ENCODE data around the gene MAPK11. TPM values are rescaled to one million over a fixed set of nuclear protein-coding genes. Genes with fewer than 3 reads are reported as not detected.

MAPK11 gene
- total RNA-seq, 1 experiment from 2014 or later = 19.3 TPM

DNA sequence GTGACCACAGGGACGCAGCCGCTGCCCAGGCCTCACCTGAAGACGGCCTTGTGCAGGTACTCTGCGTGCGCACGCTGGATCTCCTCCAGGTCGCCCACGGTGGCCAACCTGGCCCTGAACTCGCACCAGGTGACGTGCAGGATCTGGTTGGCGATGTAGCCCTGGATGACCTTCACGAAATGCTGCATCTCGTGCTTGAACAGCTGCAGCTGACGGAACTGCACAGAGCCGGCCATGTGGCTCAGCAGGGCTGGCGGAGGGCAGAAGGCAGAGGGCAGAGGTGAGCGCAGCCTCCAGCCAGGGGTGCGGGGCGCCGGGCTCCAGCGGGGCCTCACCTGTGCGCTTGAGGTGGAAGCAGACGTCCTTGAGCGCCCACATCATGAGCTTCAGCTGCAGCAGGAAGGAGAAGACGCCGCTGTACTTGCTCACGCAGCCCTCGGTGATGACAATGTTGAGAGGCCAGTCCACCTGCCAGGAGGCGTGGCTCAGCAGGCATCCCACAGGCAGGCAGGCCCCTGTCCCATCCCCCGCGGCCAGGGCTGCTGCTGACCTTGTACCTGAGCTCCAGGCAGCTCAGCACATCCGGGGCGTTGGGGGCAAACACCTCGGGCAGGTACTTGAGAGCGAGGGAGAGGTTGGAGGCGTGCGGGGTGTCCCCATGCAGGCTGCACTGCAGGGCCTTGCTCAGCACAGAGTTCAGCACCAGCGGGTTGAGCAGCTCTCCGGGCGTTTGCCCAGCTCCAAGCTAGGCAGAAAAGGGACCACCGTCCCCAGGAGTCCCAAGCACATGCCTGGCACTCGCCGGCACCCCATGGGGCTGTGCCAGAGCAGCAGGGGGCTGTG, 51.8 kb downstream of the MAPK11 start (continued):
- TF ChIP-seq YY1 (IDR thresholded peaks at IDR 0.05; ENCODE audit: extremely low read depth, insufficient replicate concordance, low read depth, low read length) (no peak), MAX (IDR thresholded peaks at IDR 0.05) (no peak), POLR2AphosphoS5 (IDR thresholded peaks at IDR 0.05; ENCODE audit: low read depth, low read length) (no peak), SIN3A (IDR thresholded peaks at IDR 0.05; ENCODE audit: low read depth) (no peak), CEBPB (IDR thresholded peaks at IDR 0.05; ENCODE audit: low read depth) (no peak), SP1 (IDR thresholded peaks at IDR 0.05; ENCODE audit: low read depth) (no peak), RAD21 (IDR thresholded peaks at IDR 0.05; ENCODE audit: low read depth) (no peak)
- TF ChIP-seq, protein P1, sequence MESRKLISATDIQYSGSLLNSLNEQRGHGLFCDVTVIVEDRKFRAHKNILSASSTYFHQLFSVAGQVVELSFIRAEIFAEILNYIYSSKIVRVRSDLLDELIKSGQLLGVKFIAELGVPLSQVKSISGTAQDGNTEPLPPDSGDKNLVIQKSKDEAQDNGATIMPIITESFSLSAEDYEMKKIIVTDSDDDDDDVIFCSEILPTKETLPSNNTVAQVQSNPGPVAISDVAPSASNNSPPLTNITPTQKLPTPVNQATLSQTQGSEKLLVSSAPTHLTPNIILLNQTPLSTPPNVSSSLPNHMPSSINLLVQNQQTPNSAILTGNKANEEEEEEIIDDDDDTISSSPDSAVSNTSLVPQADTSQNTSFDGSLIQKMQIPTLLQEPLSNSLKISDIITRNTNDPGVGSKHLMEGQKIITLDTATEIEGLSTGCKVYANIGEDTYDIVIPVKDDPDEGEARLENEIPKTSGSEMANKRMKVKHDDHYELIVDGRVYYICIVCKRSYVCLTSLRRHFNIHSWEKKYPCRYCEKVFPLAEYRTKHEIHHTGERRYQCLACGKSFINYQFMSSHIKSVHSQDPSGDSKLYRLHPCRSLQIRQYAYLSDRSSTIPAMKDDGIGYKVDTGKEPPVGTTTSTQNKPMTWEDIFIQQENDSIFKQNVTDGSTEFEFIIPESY (IDR thresholded peaks at IDR 0.05; ENCODE audit: extremely low read depth, insufficient replicate concordance, low read length) = no peak

DNA sequence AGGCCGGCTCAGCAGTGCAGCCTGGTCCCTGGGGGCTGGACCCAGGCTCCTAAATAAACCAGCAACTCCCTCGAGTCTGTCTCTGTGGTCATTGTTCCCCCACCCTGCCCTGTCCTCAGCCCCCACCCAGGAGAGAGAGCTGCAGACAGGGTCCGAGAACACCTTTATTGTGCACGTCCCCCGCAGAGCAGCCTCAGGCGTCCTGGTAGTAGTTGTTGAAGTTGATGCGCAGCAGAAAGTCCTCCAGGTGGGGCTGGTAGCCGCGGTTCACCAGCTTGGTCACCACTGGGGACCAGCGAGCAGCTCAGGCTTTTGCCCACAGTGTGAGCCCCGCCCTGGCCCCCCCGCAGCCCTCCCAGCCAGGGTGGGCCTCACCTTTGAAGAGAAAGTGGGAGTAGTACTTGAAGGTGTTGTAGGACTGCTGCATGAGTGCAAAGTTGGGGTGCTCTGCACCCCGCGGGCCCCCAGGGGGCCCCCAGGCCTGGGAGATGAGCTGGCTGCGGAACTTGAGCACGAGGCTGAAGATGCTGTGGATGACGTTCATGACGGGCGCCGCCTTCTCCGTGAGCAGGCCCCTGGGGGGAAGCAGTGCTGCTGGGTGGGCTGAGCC, 52.5 kb downstream of the MAPK11 start:
- ATAC-seq (no peak), DNase-seq (ENCODE audit: low read depth, low spot score) (no peak)
- Histone ChIP-seq H3K27ac (ENCODE audit: low read depth, low read length) (no peak overlapping the region), H3K9me3 (ENCODE audit: control insufficient read depth in 1 of 2, insufficient read depth in 1 of 2, low read depth in 1 of 2, low read length in 2 of 2) (no peaks in the 10 kb centered on the region), H3K4me1 (ENCODE audit: control insufficient read depth in 1 of 2, insufficient read depth in 2 of 2, low read length in 2 of 2) (peaks cover 0 to 8% of the 10 kb centered on the region in 2 experiments; a peak in 3 of 4 replicates), H4K20me1 (ENCODE audit: insufficient read depth) (no peaks in the 10 kb centered on the region), H3K4me2 (ENCODE audit: low read length) (no peak overlapping the region), H3K9me2 (ENCODE audit: insufficient read depth) (no peaks in the 10 kb centered on the region), H3K79me2 (ENCODE audit: insufficient read depth, low read length) (peaks cover 13% of the 10 kb centered on the region; the same call in 1 of the 2 replicates), H3K9ac (ENCODE audit: low read length) (no peak overlapping the region), H3K27me3 (ENCODE audit: insufficient read depth, low read length) (no peaks in the 10 kb centered on the region), H3K4me3 (replicated peaks in 1 of 2; ENCODE audit: low read depth in 1 of 2, low read length in 2 of 2) (no peak overlapping the region), H2AFZ (ENCODE audit: low read depth, low read length, poor library complexity, severe bottlenecking) (no peak overlapping the region), H3K36me3 (ENCODE audit: control insufficient read depth in 1 of 2, insufficient read depth in 2 of 2, low read length in 2 of 2) (peaks cover 29 to 56% of the 10 kb centered on the region in 2 experiments)
- POLR2A ChIA-PET = no interaction called here
- no peak for TF ChIP-seq JUND (IDR thresholded peaks at IDR 0.05)
- TF ChIP-seq FOSL1 (IDR thresholded peaks at IDR 0.05; ENCODE audit: low read depth) = no peak
- no peak for TF ChIP-seq POLR2AphosphoS5 (IDR thresholded peaks at IDR 0.05; ENCODE audit: low read depth, low read length)
- TF ChIP-seq CEBPB (IDR thresholded peaks at IDR 0.05; ENCODE audit: low read depth) = no peak
- TF ChIP-seq, protein P2, sequence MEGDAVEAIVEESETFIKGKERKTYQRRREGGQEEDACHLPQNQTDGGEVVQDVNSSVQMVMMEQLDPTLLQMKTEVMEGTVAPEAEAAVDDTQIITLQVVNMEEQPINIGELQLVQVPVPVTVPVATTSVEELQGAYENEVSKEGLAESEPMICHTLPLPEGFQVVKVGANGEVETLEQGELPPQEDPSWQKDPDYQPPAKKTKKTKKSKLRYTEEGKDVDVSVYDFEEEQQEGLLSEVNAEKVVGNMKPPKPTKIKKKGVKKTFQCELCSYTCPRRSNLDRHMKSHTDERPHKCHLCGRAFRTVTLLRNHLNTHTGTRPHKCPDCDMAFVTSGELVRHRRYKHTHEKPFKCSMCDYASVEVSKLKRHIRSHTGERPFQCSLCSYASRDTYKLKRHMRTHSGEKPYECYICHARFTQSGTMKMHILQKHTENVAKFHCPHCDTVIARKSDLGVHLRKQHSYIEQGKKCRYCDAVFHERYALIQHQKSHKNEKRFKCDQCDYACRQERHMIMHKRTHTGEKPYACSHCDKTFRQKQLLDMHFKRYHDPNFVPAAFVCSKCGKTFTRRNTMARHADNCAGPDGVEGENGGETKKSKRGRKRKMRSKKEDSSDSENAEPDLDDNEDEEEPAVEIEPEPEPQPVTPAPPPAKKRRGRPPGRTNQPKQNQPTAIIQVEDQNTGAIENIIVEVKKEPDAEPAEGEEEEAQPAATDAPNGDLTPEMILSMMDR (IDR thresholded peaks at IDR 0.05 in 2 of 3, conservative IDR thresholded peaks at IDR 0.05 in 1 of 3; ENCODE audit: borderline replicate concordance in 1 of 3, insufficient read depth in 1 of 3, low read depth in 2 of 3, low read length in 2 of 3) = no peak
- no TSS peak for BruUV-seq (replicated peaks)
- RAD21 ChIA-PET (ENCODE audit: low non-redundant PET in 1 of 2, low total read pairs in 2 of 2, uncharacterized antibody in 2 of 2, unreplicated experiment in 2 of 2) = no interaction called here
- intact Hi-C loops (cut with micrococcal nuclease) = no loop called here
- CTCF ChIA-PET = interaction anchor here (1.0 kb wide), 1 partner anchor 181 kb away, joined by 3 read pairs; no protein-coding TSS in a partner anchor
